Osteocyte (in vitro differentiated cells): ENCODE data around the gene GRB14. TPM values are rescaled to one million over a fixed set of nuclear protein-coding genes. Genes with fewer than 3 reads are reported as not detected.

Experiments
- DNase-seq: peaks from one replicate; pipeline ENCODE4 v3.0.0; 2021; ENCODE audit warnings: mixed read lengths; ENCODE audit not compliant: unreplicated experiment; ENCODE audit errors: extremely low spot score
- H3K27ac Mint-ChIP-seq: one replicate; pipeline ENCODE4 v1.8.0; 2021; ENCODE audit warnings: mild to moderate bottlenecking, mixed read lengths; ENCODE audit not compliant: unreplicated experiment
- H3K27me3 Mint-ChIP-seq: one replicate; pipeline ENCODE4 v1.8.0; 2021; ENCODE audit warnings: mixed read lengths; ENCODE audit not compliant: unreplicated experiment
- H3K36me3 Mint-ChIP-seq: one replicate; pipeline ENCODE4 v1.8.0; 2021; ENCODE audit warnings: mixed read lengths; ENCODE audit not compliant: unreplicated experiment
- H3K4me1 Mint-ChIP-seq: one replicate; pipeline ENCODE4 v1.8.0; 2021; ENCODE audit warnings: mixed read lengths; ENCODE audit not compliant: unreplicated experiment
- H3K4me3 Mint-ChIP-seq: one replicate; pipeline ENCODE4 v1.8.0; 2021; ENCODE audit warnings: mild to moderate bottlenecking, moderate library complexity, mixed read lengths; ENCODE audit not compliant: unreplicated experiment
- H3K9me3 Mint-ChIP-seq: one replicate; pipeline ENCODE4 v1.8.0; 2021; ENCODE audit warnings: mixed read lengths; ENCODE audit not compliant: unreplicated experiment
- total RNA-seq: library from RNA; stranded (reverse); gene quantifications from 2 replicates; pipeline ENCODE4 v1.2.1, GENCODE V29; 2021
- TF ChIP-seq, protein P1 (sequence below): fragments of 200-600 bp; sonication (generic); IDR thresholded peaks from 2 replicates; pipeline ENCODE4 v1.5.0; 2021; ENCODE audit warnings: antibody characterized with exemption, mild to moderate bottlenecking, moderate library complexity

GRB14 gene
- total RNA-seq, 1 donor from 2014 or later, result 0.83 TPM

DNA sequence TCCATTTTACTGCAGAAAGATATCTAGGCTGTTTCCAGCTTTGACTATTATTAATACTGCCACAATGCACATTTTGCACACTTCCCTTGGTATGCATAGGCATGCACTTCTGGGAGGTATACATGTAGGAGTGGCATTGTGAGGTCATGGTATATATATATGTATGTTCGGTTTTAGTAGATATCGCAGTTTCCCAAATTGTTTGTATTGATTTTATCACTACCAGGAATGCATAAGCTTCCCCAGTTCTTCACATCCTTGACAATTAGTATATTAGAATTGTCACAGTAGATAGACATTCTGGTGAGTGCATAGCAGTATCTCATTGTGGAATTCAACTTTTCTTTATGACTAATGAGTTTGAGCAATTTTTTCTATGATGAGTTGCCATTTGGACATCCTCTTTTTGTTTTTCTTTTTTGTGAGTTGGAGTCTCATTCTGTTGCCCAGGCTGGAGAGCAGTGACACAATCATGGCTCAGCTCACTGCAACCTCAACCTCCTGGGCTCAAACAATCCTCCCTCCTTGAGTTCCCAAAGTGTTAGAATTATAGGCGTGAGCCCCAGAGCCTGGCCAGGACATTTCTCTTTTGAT lies 4.2 kb upstream of the GRB14 start:
- H3K27ac Mint-ChIP-seq, result no peak overlapping the region

DNA sequence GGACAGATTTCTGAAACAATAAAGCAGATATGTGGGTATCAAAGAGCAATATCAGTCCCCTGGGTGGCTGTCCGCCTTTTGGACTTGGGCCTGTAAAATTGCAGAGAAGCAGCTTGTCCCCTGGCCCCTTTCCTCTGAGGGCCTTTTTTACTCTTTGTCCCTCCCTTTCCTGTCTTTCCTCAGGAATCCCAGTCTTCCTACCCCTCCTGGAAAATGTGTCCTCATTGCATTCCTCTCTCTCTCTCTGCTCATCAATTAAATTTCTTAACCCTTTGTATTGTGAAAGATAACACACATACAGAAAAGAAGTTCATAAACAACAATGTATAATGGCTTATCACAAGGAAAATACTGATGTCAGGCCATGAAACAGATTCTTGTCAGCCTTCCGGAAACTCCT lies 3.0 kb upstream of the GRB14 start:
- Mint-ChIP-seq H3K4me1 (peaks cover 10% of the 10 kb centered on the region), H3K4me3 (no peak overlapping the region), H3K27ac (no peak overlapping the region), H3K27me3 (no peaks in the 10 kb centered on the region), H3K9me3 (no peaks in the 10 kb centered on the region), H3K36me3 (no peaks in the 10 kb centered on the region)
- TF ChIP-seq, protein P1, sequence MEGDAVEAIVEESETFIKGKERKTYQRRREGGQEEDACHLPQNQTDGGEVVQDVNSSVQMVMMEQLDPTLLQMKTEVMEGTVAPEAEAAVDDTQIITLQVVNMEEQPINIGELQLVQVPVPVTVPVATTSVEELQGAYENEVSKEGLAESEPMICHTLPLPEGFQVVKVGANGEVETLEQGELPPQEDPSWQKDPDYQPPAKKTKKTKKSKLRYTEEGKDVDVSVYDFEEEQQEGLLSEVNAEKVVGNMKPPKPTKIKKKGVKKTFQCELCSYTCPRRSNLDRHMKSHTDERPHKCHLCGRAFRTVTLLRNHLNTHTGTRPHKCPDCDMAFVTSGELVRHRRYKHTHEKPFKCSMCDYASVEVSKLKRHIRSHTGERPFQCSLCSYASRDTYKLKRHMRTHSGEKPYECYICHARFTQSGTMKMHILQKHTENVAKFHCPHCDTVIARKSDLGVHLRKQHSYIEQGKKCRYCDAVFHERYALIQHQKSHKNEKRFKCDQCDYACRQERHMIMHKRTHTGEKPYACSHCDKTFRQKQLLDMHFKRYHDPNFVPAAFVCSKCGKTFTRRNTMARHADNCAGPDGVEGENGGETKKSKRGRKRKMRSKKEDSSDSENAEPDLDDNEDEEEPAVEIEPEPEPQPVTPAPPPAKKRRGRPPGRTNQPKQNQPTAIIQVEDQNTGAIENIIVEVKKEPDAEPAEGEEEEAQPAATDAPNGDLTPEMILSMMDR, result no peak
- DNase-seq, result no peak

More for the DNA sequence above, 4.2 kb upstream of the GRB14 start:
- Mint-ChIP-seq H3K9me3 (no peaks in the 10 kb centered on the region), H3K36me3 (no peaks in the 10 kb centered on the region), H3K4me3 (no peak overlapping the region), H3K27me3 (no peaks in the 10 kb centered on the region), H3K4me1 (peaks cover 7% of the 10 kb centered on the region)
- TF ChIP-seq, protein P1, result no peak
- no peak for DNase-seq

DNA sequence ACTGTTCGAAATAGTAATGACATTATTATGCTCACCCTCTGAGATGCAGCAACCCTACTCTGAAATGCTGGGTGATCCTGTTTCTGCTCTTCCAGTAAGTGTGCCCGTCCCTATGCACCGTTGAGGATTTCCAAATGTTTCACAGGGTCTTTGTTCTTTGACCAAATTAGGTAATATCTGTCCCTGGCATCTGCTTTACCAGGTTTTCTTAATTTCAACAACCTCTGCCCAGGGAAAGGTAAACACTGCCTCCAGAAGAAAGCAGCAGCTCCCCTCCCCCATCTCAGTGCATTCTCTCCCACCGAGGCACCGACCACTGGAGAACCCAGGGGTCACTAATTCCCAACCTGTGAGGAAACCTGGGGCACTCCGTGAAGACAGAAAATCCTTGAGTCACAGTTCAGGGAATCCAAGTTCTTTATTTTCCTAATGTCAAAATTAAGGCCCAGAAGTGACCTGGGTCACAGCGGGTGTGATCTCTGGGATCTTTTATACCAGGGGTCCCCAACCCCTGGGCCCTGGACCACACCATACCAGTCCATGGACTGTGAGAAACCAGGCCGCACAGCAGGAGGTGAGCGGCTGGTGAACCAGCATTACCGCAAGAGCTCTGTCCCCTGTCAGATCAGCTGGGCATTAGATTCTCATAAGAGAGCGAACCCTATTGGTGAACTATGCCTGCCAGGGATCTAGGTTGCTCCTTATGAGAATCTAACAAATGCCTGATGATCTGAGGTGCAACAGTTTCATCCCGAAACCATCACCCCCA lies 1.2 kb upstream of the GRB14 start:
- peaks cover 10% of the 10 kb centered on the region for H3K4me1 Mint-ChIP-seq
- no peaks in the 10 kb centered on the region for H3K36me3 Mint-ChIP-seq
- no peak for DNase-seq
- TF ChIP-seq, protein P1, result no peak
- no peaks in the 10 kb centered on the region for H3K27me3 Mint-ChIP-seq
- H3K27ac Mint-ChIP-seq, result no peak overlapping the region
- peak overlapping the region; percentile 80 for H3K4me3 Mint-ChIP-seq
- no peaks in the 10 kb centered on the region for H3K9me3 Mint-ChIP-seq

DNA sequence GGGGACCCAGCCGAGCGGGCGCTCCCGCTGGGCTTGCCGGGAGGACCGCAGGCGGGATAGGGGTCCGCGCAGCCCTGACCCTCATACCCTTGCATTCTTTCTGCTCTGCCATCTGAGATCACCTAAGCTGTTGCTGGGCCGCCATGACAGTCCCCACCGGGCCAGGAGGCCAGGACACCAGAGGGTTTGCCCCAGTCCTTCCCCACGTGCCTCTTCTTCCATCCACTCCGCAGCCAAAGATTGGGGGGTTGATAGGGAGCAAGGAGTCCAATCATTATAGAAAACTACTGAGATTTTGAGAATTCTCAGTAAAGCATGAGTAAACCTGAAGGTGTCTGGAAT lies 453 bp upstream of the GRB14 start:
- Mint-ChIP-seq H3K9me3 (no peaks in the 10 kb centered on the region), H3K27ac (peak overlapping the region; percentile 16)
- DNase-seq, result no peak

DNA sequence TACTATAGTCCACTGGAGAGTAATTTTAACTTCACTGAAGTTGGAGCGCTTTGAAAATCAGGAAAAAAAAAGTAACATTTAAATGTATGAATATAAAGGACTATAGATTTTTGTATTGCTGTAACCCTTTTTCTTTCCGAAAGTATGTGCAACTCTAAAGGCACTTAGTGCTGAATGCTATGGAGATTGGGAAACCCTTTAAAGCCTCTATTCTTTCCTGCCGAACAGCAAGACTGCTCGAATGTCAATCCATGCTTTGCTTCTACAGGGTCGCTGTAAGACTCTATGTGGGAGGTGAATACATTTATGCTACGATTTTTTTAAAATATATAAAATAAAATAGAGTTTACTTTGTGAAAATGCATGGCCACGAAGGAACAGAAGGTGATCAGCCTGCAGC lies 825 bp downstream of the GRB14 start:
- H3K4me1 Mint-ChIP-seq, result peaks cover 13% of the 10 kb centered on the region
- no peak for DNase-seq
- H3K27me3 Mint-ChIP-seq, result no peaks in the 10 kb centered on the region
- TF ChIP-seq, protein P1, result no peak
- no peaks in the 10 kb centered on the region for H3K9me3 Mint-ChIP-seq
- no peak overlapping the region for H3K27ac Mint-ChIP-seq
- H3K36me3 Mint-ChIP-seq, result no peaks in the 10 kb centered on the region
- peak overlapping the region; percentile 74 for H3K4me3 Mint-ChIP-seq

More for the DNA sequence above, 453 bp upstream of the GRB14 start:
- H3K4me3 Mint-ChIP-seq, result peak overlapping the region; percentile 80
- TF ChIP-seq, protein P1, result no peak
- no peaks in the 10 kb centered on the region for H3K27me3 Mint-ChIP-seq
- H3K36me3 Mint-ChIP-seq, result no peaks in the 10 kb centered on the region
- peaks cover 13% of the 10 kb centered on the region for H3K4me1 Mint-ChIP-seq
